ENCODE measurements around the gene RIPPLY2. TPM values are rescaled to one million over a fixed set of nuclear protein-coding genes. Genes with fewer than 3 reads are reported as not detected.

RIPPLY2 gene
- polyA plus RNA-seq, 1 experiment = not detected

DNA sequence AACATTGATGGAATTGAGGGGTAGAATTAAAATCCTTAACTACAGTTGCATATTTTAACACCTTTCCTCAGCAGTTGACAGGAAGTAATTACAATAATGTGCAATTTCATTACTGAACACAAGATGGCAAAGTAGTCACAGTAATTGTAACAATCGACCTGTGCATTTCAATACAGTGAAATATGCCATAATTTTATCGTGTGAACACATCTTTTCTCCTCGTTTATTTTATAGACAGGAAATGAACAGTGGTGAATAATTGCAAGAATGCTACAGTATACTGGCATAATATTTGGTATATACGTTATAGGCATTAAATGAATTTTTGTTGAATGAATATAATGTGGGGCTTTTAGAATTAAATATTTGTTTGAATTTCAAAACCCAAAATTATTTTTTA lies 31.4 kb downstream of the RIPPLY2 start:
- no peak overlapping the region for H3K4me3 ChIP-seq (ENCODE audit: low read depth, low read length)
- POLR2A ChIA-PET = no interaction called here
- TF ChIP-seq, protein P1, sequence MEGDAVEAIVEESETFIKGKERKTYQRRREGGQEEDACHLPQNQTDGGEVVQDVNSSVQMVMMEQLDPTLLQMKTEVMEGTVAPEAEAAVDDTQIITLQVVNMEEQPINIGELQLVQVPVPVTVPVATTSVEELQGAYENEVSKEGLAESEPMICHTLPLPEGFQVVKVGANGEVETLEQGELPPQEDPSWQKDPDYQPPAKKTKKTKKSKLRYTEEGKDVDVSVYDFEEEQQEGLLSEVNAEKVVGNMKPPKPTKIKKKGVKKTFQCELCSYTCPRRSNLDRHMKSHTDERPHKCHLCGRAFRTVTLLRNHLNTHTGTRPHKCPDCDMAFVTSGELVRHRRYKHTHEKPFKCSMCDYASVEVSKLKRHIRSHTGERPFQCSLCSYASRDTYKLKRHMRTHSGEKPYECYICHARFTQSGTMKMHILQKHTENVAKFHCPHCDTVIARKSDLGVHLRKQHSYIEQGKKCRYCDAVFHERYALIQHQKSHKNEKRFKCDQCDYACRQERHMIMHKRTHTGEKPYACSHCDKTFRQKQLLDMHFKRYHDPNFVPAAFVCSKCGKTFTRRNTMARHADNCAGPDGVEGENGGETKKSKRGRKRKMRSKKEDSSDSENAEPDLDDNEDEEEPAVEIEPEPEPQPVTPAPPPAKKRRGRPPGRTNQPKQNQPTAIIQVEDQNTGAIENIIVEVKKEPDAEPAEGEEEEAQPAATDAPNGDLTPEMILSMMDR (IDR thresholded peaks at IDR 0.05; ENCODE audit: low read depth, low read length) = peak; percentile 67
- no peaks in the 10 kb centered on the region for H3K9me3 ChIP-seq (ENCODE audit: control insufficient read depth, insufficient read depth, low read length)
- DNase-seq (ENCODE audit: low read depth, low spot score) = no peak
- H3K27ac ChIP-seq (ENCODE audit: low read depth, low read length) = no peak overlapping the region
- CTCF ChIA-PET = interaction anchor here (0.7 to 9.5 kb wide), 17 partner anchors 9 to 348 kb away, joined by 3 to 108 read pairs (median 4); partner anchors contain the start of genes CEP162 and CYB5R4
- no peaks in the 10 kb centered on the region for H3K27me3 ChIP-seq (ENCODE audit: control insufficient read depth, insufficient read depth, low read length)

DNA sequence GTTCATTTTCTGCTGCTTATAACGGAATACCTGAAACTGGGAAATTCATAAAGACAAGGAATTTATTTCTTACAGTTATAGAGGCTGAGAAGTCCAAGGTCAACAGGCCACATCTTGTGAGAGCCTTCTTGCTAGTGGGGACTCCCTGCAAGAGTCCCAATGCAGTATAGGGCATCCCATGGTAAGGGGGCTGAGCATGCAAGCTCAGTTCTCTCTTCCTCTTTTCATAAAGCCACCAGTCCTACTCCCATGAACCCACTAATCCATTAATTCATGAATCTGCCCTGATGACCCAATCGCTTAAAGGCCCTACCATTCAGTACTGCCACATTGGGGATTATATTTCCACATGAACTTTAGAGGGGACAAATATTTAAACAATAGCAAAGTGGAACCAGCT lies 32.8 kb downstream of the RIPPLY2 start:
- Histone ChIP-seq H3K27me3 (ENCODE audit: control insufficient read depth, insufficient read depth, low read length) (no peaks in the 10 kb centered on the region), H3K27ac (ENCODE audit: low read depth, low read length) (no peak overlapping the region), H3K9me3 (ENCODE audit: control insufficient read depth, insufficient read depth, low read length) (no peaks in the 10 kb centered on the region), H3K4me3 (ENCODE audit: low read depth, low read length) (no peak overlapping the region)
- TF ChIP-seq, protein P1 (IDR thresholded peaks at IDR 0.05; ENCODE audit: low read depth, low read length) = no peak
- ChIA-PET POLR2A (no interaction called here), CTCF (interaction anchor here (1.0 to 9.5 kb wide), 3 partner anchors 335 to 1437 kb away, joined by 3 to 108 read pairs (median 33); partner anchors contain the start of gene CEP162)
- no peak for DNase-seq (ENCODE audit: low read depth, low spot score)

- TF ChIP-seq, protein P1 (IDR thresholded peaks at IDR 0.05; ENCODE audit: low read depth, low read length) = no peak
- DNase-seq (ENCODE audit: low read depth, low spot score) = no peak
- Histone ChIP-seq H3K9me3 (ENCODE audit: control insufficient read depth, insufficient read depth, low read length) (no peaks in the 10 kb centered on the region), H3K27me3 (ENCODE audit: control insufficient read depth, insufficient read depth, low read length) (no peaks in the 10 kb centered on the region), H3K27ac (ENCODE audit: low read depth, low read length) (no peak overlapping the region), H3K4me3 (ENCODE audit: low read depth, low read length) (no peak overlapping the region)
- ChIA-PET CTCF (interaction anchor here (1.0 kb wide), 1 partner anchor 332 kb away, joined by 3 read pairs; no protein-coding TSS in a partner anchor), POLR2A (no interaction called here)
These were observed 36.5 kb downstream of the RIPPLY2 start for GRCh38 chr6:83889621-83890020.

DNA sequence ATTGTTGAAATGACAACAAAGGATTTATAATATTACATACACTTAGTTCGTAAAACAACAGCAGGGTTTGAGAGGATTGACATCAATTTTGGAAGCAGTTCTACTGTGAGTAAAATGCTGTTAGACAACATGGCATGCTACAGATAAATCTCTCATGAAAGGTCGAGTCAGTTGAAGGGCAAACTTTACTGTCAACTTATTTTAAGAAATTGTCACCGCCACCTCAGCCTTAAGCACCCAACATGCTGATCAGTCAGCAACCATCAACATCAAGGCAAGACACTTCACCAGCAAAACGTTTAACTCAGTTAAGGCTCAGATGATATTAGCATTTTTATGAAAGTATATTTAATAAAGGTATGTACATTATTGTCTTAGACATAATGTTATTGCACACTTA lies 37.4 kb downstream of the RIPPLY2 start:
- CTCF ChIA-PET = no interaction called here
- no peaks in the 10 kb centered on the region for H3K27me3 ChIP-seq (ENCODE audit: control insufficient read depth, insufficient read depth, low read length)
- H3K4me3 ChIP-seq (ENCODE audit: low read depth, low read length) = no peak overlapping the region
- H3K27ac ChIP-seq (ENCODE audit: low read depth, low read length) = no peak overlapping the region
- TF ChIP-seq, protein P1 (IDR thresholded peaks at IDR 0.05; ENCODE audit: low read depth, low read length) = no peak
- POLR2A ChIA-PET = no interaction called here
- no peaks in the 10 kb centered on the region for H3K9me3 ChIP-seq (ENCODE audit: control insufficient read depth, insufficient read depth, low read length)
- DNase-seq (ENCODE audit: low read depth, low spot score) = no peak

DNA sequence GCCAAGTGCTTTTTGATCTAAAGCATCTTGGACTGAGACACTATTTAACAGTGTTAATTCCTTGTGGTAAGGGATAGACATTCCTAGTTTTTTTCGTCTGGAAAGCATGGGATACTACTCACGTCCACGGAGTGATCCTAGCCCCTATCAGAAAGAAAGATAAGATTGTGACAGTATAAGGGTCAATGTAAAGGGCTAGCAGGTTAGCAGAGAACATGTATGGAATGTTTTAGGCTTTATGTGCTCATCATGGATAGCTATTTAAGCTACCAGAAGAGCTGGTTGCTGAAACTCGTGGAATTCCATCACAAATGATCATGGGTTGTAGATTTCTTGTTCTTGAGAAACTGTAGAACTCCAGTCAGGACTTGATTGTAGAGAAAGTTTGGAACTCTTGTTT lies 38.4 kb downstream of the RIPPLY2 start:
- CTCF ChIA-PET = interaction anchor here (1.9 kb wide), 1 partner anchor 329 kb away, joined by 4 read pairs; no protein-coding TSS in a partner anchor
- no peak overlapping the region for H3K27ac ChIP-seq (ENCODE audit: low read depth, low read length)
- no peak for DNase-seq (ENCODE audit: low read depth, low spot score)
- H3K27me3 ChIP-seq (ENCODE audit: control insufficient read depth, insufficient read depth, low read length) = no peaks in the 10 kb centered on the region
- no peaks in the 10 kb centered on the region for H3K9me3 ChIP-seq (ENCODE audit: control insufficient read depth, insufficient read depth, low read length)
- H3K4me3 ChIP-seq (ENCODE audit: low read depth, low read length) = no peak overlapping the region
- TF ChIP-seq, protein P1 (IDR thresholded peaks at IDR 0.05; ENCODE audit: low read depth, low read length) = no peak
- POLR2A ChIA-PET = no interaction called here

Data from AG04450 (cell line).